ENCODE results near the gene C17orf58.

- no peak for TF ChIP-seq POLR2AphosphoS5 (IDR thresholded peaks at IDR 0.05; ENCODE audit: borderline replicate concordance, low read depth, low read length)
- no peak for TF ChIP-seq EZH2 (IDR thresholded peaks at IDR 0.05)
Observed at GRCh38 chr17:67946513-67946912, 49.8 kb downstream of the C17orf58 start.
